A204.1 (cell line): ENCODE measurements around the gene DUS2.

Source experiments
- FAIRE-seq: peaks from 2 replicates; lab custom pipeline; 2012; peaks lifted over from hg19 to GRCh38; lab: Jason Lieb, UNC

The DUS2 gene

DNA sequence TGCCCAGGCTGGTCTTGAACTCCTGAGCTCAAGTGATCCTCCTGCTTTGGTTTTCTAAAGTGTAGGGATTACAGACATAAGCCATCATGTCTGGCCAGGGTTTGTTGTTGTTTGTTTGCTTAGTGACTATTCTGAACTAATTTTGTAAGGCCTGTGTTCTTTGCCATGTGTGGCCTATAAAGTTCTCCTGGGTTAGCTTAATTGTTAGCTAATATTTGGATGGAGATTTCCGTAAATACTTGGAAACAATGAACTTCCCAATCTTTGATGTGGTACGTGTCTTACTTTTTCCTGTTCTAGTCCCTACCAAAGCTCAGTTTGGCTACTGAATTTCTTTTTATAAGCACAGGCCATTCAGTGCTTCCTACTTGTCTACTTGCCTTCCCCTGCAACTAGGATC, 24.9 kb downstream of the DUS2 start:
- no peak for FAIRE-seq

DNA sequence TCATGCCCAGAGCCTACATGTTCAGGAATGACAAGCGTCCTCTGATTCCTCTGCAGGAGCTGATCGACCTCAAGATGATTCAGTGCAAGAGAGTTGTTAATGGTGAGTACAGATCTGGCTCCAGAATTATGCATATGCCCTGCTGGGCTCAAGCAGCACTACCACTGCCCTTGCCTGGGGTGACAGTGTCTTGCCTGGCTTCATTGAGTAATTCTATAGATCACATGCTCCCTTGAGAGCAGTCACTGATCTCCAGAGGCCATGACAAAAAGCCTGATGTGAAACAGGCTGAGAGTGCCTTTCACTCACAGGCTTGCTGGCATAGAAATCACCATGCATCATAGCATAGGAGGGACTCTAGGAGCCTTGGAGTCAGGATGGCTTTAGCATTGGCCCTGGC, 26.4 kb downstream of the DUS2 start:
- FAIRE-seq, result no peak

DNA sequence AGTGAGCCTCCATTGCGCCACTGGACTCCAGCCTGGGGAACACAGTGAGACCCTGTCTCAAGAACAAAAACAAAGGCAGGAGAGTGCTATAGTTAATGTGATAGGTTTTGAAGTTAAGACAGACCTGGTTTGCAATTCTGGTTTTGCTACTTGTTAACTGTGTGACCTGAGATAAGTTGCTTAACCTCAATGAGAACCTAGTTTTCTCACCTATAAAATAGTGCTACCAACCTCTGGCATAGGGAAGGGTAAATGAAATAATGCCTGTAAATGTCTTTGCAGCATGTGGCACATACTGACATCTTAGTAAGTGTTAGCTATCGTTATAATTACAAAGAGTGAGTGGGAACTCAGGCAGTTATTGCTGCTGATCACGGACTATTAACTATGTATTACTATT, 32.3 kb downstream of the DUS2 start:
- FAIRE-seq, result no peak

DNA sequence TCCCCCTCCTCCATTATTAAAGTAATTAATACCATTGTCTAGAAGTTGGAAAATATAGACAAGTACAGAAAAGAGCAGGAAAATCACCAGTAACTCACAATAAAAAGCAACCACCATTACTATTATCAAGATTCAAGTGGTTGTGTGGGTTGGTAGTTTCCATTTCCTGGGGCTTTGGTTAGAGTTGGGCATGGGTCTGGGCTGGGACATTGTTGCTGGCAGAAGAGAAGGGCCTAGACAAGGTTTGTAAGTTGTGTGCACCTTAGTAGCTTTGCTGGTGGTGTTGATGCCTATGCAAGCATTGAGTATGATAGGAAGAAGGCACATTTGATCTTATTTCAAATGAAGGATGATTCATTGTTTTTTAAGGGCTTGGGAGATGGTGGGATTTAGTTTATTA, 36.7 kb downstream of the DUS2 start:
- no peak for FAIRE-seq

DNA sequence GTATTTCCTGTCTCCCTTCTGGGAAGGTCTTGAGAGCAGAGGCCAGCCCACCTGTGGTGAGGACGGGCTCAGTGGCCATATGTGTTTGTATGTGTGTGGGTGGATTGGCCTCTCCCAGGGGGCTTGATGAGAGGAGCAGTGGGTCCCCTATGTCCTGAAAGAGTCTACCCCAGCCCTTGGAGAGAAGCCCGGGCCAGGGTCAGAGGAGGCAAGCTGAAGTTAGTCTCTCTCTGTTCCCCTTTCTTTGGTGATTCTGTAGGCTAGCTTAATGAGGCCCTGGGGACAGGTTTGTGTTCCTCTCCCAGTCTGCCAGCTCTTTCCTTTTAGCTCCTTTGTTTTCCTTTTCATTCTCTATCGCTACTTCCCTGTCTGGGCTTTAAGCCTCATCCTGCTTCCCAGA, 38.3 kb downstream of the DUS2 start:
- FAIRE-seq, result no peak

DNA sequence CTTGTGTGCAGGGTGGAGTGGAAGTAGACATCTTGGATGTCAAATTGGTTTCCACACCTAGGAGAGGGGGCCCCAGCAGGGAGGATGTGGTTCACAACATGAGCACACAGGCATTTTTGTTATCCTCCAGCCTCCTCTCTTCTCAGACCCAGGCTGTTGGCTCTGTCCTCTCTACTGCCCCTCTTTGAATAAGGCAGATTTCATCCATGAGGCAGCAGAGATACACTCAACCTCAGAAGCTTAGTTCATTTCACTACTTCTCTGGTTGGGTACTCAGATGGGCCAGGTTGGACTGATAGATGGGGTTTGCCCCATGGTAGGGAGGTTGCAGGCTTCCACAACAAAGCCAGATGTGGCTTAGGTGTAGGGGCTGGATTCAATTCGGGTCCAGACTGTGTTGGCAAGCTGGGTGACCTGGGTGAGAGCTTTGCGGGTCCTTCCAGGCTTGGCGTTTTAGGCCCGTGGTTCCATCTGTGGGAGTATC, 39.9 kb downstream of the DUS2 start:
- FAIRE-seq, result no peak

DNA sequence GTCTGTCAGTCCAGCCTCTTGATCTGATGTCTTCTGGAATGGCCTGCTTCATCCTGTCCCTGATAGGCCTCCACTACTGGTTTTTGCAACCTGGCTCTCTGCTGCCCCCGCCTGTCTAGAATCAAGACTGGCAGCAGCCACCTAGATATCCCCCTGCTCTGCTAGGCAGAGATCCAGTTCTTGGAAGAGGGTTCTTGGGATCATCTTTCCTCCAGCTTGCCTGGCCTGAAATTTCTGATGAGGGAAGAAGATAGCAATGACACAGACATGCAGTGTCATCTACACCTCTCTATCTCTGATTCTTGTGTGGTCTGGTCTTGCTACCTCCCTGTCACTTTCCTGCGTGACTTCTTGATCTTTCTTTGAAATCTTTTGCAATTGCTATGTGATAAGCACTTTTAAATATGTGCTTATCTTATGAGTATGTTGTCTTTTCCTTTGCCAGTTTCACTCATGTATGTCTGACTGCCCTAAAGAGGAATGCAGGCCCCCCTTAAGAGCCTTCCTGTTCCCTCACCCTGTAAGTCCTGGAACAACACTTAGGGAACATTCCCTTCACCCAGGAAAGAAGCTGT, 41.8 kb downstream of the DUS2 start:
- no peak for FAIRE-seq

DNA sequence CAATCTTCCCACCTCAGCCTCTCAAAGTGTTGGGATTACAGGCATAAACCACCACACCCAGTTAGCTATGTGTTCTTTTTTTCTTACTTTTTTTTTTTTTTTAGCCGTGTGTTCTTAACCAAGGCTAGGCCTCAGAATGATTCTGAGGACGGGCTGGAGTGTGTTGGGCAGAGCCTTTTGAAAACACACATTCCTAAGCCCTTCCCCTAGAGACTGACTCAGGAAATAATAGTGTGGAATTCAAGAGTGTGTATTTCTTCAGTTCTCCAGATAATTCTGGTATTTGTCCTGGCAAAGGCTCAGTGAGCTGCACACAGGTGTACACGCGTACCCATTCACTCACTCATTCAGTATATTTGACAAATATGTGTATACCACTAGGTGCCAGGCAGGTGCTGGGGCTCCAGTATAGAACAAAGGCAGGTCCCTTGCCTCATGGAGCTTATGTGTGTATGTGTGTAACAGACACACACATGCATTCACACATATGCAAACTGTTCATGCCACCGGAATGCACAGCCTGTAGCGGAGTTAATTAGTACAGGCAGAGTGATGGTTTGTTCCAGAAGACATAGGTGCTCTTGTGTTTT, 42.7 kb downstream of the DUS2 start:
- no peak for FAIRE-seq

DNA sequence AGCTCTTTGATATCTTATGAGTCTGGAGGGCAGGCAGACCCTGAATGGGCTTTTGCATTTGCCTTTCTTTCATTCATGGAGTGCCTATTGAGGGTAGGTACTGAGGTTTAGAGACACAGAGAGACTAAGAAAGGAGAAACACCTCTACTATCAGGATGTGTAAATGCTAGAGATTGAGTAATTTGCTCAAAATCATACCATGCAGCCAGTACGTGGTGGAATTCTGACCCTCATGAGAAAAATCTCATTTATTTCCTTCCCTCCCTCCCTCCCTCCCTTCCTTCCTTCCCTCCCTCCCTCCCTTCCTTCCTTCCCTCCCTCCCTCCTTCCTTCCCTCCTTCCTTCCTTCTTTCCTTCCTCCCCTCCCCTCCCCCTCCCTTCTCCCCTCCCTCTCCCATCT, 43.7 kb downstream of the DUS2 start:
- no peak for FAIRE-seq

DNA sequence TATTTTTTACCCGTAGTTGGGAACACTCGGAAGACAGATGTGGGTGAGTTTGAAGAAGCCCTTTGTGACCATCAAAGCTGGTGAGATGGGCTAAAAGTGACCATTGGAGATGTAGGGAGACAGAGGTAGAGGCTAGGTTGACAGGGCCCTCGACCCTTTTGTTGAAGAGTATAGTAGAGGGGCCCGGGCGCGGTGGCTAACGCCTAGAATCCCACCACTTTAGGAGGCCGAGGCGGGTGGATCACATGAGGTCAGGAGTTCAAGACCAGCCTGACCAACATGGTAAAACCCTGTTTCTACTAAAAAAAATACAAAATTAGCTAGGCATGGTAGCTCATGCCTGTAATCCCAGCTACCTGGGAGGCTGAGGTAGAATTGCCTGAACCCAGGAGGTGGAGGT, 45.8 kb downstream of the DUS2 start:
- FAIRE-seq, result no peak

DNA sequence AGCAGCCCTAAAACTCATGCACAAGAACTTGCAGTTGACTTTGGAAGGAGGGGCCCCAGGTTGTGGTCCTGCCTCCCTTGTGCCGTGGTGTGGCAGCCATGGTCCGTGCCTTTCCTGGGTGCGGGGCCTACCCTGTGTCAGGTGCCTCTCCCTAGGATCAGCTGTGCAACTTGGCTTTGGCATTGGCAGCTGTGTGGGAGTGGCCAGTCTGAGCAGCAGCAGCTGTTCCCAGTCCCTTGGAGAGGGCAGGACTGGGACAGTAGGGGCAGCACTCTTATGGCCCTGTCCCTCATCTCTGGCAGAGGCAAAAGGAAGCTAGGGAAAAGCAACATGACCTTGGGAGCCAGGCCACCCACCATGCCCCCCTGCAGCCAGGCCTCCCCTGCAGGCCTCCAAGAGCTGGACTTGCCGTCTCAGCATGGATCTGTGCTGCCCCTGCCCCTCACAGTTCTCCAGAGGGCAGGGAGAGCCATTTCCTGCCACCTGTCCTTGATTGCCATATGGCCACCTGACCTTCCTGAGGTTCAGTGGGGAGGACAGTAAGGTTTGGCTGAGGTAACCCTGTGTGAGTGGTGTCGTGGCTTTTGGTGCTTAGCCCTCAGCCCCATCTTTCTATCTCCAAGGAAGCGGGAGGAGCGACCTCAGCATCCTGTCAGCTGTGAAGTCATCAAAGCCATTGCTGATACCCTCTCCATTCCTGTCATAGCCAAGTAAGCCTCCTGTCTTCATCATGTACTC, 46.6 kb downstream of the DUS2 start:
- no peak for FAIRE-seq

DNA sequence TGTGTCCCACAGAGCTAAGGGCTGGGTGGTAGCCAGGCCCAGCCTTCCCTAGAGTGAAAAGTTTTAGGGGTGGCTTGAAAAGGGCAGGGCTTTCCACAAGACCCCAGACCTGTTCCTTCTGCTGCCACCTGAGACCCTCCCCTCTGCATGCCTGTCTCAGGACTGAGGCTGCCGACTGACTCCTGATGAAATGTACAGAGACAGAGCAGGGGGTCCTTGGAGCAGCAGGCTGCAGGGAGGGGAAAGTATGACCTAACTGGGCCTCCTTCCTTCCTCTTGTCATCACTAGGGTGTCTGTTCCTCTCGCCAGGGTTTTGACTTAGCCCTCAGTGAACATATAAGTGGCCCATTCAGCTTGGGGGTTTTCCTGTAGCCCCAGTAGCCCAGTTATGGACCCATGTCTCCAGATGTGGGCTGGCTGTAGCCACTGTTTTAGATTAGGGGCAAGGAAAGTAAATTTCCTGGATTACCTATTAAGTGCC, 47.2 kb downstream of the DUS2 start:
- FAIRE-seq, result no peak

DNA sequence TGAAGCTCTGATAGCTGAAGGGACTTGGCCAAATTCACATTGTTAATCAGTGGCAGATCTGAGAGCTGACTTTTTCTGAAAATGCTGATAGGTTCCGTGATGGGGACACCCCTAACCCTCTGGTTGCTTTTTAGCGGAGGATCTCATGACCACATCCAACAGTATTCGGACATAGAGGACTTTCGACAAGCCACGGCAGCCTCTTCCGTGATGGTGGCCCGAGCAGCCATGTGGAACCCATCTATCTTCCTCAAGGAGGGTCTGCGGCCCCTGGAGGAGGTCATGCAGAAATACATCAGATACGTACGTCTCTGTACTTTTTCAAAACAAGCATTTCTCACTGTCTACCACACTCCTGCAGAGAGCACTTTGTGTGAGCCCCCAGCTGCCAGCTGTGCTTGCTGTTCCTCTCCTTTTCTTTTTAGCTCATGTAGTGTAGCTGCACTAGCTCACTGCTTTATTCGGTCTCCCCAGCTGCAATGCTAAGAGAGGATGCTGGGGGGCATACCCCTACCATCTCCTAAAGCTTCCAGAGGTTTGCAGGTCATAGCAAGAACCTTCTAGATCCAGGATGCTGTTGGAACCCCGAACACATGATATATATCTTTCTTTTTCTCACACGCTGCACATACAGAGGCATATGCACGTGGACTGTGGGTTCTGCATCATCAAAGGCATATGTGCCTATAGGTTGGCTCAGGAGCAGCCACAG, 47.9 kb downstream of the DUS2 start:
- FAIRE-seq, result no peak

DNA sequence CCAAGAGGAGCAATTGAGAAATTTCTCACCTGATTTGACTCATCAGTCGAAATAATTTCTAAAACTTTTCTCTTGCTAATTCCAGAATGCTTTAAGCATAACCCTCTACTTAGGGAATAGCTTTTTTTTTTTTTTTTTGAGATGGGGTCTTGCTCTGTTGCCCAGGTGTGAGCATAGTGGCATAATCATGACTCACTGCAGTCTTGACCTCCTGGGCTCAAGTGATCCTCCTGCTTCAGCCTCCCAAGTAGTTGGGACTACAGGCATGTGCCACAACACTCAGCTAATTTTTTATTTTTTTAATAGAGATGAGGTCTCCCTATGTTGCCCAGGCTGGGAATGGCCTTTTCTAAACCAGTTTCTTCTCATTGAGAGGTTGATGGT, 48.4 kb downstream of the DUS2 start:
- no peak for FAIRE-seq

DNA sequence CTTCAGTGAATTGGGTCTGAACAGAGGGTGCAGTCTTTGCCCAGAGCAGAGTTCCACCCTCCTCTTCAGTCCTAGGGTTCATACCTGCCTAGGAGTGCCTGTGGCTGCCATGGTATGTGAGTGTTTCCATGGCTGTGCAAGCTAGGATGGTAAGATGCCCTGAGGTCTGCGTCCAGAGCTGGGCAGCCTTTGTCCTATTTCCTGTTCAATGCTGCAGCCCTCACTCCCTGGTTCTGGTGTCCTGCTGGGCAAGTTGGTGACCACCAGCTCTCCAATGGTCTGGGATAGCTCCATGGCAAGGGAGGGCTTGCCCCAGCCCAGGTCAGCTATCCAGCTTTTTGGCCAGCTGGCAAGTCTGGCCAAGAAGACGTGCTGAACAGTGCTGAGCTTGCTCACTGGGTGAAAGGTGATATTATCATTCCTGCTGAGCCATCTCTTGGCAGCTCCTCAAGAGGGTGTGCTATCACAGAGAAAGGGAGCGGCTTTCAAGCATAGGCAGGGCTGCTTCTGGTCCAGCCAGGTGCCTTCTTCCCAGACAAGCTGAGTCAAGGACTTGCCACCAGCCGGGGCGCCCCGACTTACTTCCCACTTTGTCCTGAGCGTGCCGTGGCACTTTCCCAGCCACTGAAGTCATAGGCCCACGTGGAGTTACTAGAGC, 49.1 kb downstream of the DUS2 start:
- FAIRE-seq, result no peak

DNA sequence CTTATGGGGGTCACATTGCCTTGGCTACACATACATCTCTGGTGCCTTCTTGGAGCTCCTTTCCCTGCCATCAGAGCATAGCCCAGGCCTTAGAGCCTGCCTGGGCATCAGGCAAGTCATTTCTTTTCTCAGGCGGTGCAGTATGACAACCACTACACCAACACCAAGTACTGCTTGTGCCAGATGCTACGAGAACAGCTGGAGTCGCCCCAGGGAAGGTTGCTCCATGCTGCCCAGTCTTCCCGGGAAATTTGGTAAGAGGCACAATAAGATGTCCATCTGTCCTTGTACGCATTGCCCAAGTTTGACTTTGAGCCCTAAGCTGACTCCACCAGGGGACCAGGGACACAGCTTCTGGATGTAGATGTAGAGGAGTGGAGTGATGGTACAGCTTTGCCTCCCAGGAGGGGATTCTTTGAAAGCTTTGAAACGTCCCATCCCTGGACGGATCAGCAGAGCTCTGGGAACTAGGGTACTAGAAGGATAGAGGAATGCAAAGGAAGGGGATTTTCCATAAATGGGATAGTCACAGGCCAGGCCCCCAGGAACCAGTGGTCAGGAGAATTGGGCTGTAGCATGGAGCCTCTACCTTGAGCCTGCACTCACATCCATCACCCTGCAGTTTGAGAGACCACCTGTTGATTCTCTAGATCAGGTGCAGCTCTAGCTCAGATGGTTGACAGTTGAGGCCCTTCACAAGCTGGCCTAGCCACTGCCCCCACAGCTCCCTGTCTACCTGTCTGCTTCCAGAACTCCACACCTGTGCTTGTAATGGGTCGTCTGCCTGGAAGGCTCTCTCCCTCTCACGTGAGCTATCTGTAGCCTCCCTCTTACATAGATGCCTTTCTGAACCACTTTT, 51.0 kb downstream of the DUS2 start:
- no peak for FAIRE-seq

DNA sequence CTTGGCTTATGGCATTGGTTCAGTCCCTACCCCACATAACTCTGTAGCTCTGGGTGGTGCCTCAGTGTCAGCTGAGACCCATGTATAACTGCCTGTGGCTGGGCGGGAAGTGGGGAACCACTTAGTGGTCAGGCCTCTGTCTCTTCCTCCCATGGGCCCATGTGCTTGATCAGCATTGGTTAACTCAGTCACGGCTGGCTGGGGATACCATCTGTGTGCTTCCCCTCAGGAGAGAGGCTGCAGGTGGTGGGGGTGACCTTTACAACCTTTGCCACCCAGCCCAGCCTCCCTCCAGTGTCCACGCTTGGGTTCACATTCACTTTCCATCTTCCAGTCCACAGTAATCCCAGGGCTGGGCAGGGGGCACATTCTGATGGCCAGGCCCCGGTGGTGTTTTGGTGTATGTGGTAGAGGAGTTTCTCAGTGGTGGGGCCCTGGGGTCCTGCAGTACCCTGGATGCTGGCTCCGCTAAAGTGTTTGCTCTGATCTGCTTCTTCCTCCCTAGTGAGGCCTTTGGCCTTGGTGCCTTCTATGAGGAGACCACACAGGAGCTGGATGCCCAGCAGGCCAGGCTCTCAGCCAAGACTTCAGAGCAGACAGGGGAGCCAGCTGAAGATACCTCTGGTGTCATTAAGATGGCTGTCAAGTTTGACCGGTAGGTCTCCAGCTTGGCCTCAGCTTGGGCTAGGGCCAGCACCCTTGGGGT, 51.9 kb downstream of the DUS2 start:
- FAIRE-seq, result no peak

DNA sequence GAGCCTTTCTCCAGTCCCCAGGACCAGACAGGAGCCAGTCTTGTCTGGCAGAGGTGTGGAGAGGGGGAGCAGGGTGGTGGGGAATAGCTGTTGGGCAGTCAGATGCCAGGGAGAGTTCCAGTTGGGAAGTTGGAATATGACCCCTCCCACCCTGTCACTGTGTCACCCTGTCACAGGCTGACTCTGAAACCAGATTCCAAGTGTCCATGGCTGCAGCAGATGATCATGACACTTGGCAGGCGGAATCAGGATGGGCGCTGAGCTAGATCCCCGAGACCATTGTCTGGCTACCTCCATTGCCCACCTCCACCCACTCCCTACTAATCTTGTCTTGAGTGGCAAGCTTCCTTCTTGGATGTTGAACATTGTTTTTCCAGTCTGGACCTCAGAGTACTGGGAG, 52.9 kb downstream of the DUS2 start:
- FAIRE-seq, result no peak

DNA sequence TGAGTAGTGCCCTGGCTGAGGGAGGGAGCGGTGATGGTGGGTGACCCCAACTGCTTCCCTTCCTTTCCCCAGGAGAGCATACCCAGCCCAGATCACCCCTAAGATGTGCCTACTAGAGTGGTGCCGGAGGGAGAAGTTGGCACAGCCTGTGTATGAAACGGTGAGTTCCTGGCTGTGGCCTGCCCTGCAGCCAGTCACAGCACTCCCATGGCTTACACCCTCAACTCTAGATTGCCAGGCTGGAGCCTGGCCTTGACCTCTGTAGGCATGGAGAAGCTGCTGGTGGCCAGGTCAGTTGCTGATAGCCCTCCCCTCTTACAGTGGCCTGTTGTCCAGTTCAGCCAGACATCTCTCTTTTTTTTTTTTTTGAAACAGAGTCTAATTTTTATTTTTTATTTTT, 53.5 kb downstream of the DUS2 start:
- no peak for FAIRE-seq

DNA sequence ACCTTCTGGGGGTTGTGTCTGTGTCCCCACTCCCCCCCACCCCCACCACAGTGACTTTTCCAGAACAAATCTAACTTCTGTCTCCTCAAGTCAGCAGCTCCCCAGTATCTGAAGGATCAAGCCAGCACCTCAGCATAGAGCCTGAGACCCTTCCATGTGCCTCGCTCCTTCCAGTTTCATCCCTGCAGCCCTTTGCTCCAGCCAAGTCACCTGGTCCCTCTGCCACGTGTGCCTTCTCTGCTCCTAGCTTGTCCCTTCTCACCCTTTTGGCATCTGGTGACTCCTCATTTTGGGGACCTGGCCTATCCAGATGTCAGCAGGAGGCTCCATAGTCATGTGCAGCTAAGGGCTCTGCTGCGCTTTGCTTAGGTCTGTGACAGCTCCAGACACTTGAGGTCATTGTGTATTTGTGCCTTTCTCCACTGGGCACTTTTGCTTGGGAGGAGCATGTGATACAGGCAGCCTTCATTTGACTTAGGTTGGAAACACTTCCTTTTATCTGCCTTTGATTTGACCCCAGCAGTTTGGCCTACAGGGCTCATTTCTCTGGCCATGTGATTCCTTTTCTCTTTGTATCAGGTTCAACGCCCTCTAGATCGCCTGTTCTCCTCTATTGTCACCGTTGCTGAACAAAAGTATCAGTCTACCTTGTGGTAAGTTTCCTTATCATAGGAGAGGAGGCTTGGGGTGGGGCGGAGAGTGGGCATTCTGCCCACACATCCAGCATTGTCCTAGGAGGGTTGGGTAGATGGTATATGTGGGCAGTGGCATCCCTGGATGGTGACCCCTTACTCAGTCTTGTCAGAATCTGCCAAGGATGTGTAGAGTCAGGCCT, 55.0 kb downstream of the DUS2 start:
- no peak for FAIRE-seq
